ENCODE measurements around the gene CNTNAP2. TPM values are rescaled to one million over a fixed set of nuclear protein-coding genes. Genes with fewer than 3 reads are reported as not detected.

CNTNAP2 gene
- total and polyA plus RNA-seq, 2 of the 13 experiments (the other 11 are each of a cell fraction or from before 2014, with no cell fraction given), result 0.40 to 0.42 TPM

- no peak for TF ChIP-seq GABPB1 (CRISPR knock-in tag; IDR thresholded peaks at IDR 0.05)
- no peak for TF ChIP-seq ADNP (CRISPR knock-in tag; IDR thresholded peaks at IDR 0.05)
- TF ChIP-seq ZNF891 (CRISPR knock-in tag; IDR thresholded peaks at IDR 0.05), result no peak
These were observed 849.7 kb downstream of the CNTNAP2 start (continued) for GRCh38 chr7:146966274-146966673.

DNA sequence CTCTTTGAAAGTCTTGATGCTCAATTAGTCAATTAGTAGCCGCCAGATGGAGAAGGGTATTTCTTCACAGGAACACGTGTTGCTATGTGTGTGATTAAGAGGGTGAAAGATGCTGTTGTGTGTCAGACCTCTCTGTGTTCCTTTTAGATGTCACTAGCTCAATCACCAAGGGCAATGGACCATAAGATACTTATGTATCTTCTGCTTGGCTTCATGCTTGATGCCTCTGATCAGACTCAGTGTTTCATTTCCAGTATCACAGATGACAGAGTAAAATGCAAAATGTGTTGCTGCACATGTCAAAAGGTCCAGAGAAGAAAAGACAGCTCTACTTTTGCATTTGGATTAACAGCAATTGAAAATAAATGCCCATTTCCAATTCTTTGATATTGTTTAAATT is 865.9 kb downstream of the CNTNAP2 start:
- ChIA-PET CTCF (ENCODE audit: low intra/inter-chr PET ratio, low total read pairs) (no interaction called here), POLR2A (no interaction called here)
- H3K4me3 ChIP-seq (replicated peaks in 1 of 3; ENCODE audit: insufficient read depth in 1 of 3, low read depth in 2 of 3, low read length in 3 of 3), result no peak overlapping the region
- H3K36me3 ChIP-seq (replicated peaks in 1 of 2; ENCODE audit: control insufficient read depth in 1 of 2, insufficient read depth in 2 of 2, low read length in 2 of 2), result no peaks in the 10 kb centered on the region
- H3K27ac ChIP-seq (ENCODE audit: extremely low read length, insufficient read depth, low read length), result no peak overlapping the region
- H4K20me1 ChIP-seq (ENCODE audit: insufficient read depth, low read length), result no peaks in the 10 kb centered on the region
- H3K79me2 ChIP-seq (ENCODE audit: insufficient read depth, low read length), result no peaks in the 10 kb centered on the region
- FAIRE-seq, result no peak
- H3K4me2 ChIP-seq (ENCODE audit: low read depth, low read length), result no peak overlapping the region
- no TSS peak for BruUV-seq (replicated peaks)
- H3K9ac ChIP-seq (ENCODE audit: insufficient read depth, low read depth, low read length), result no peak overlapping the region
- no peaks in the 10 kb centered on the region for H3K27me3 ChIP-seq (ENCODE audit: control insufficient read depth in 1 of 2, insufficient read depth in 2 of 2, low read length in 2 of 2)
- in situ Hi-C loops (cut with HindIII; ENCODE audit: extremely low pct_ligation_motif_present, low pct_unique_long_range_greater_than_20kb) (no loop called here), intact Hi-C loops (cut with micrococcal nuclease; ENCODE audit: unreplicated experiment) (no loop called here)
- WGBS (ENCODE audit: low lambda C conversion rate), result 8% methylated on average over 2 of the region's 2 CpGs
- H2AFZ ChIP-seq (ENCODE audit: low read length), result no peak overlapping the region
- H3K9me3 ChIP-seq (ENCODE audit: low read length), result peaks cover 73% of the 10 kb centered on the region
- ATAC-seq, result no peak
- no peak for DNase-seq (ENCODE audit: low spot score)
- H3K4me1 ChIP-seq (ENCODE audit: insufficient read depth, low read length), result no peaks in the 10 kb centered on the region
- TF ChIP-seq ZNF24 (IDR thresholded peaks at IDR 0.05), result no peak
- TF ChIP-seq, protein P1, sequence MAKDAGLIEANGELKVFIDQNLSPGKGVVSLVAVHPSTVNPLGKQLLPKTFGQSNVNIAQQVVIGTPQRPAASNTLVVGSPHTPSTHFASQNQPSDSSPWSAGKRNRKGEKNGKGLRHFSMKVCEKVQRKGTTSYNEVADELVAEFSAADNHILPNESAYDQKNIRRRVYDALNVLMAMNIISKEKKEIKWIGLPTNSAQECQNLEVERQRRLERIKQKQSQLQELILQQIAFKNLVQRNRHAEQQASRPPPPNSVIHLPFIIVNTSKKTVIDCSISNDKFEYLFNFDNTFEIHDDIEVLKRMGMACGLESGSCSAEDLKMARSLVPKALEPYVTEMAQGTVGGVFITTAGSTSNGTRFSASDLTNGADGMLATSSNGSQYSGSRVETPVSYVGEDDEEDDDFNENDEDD (CRISPR knock-in tag; IDR thresholded peaks at IDR 0.05; ENCODE audit: borderline replicate concordance), result no peak
- TF ChIP-seq ZBTB44 (CRISPR knock-in tag; IDR thresholded peaks at IDR 0.05), result no peak
- no peak for TF ChIP-seq NONO (IDR thresholded peaks at IDR 0.05)
- TF ChIP-seq NONO (CRISPR knock-in tag; conservative IDR thresholded peaks at IDR 0.05), result no peak
- TF ChIP-seq HIVEP1 (CRISPR knock-in tag; IDR thresholded peaks at IDR 0.05), result no peak
- TF ChIP-seq CCAR2 (optimal IDR thresholded peaks at IDR 0.05; ENCODE audit: low read depth, low read length), result no peak
- no peak for TF ChIP-seq ZNF451 (CRISPR knock-in tag; IDR thresholded peaks at IDR 0.05)
- TF ChIP-seq, protein P2, sequence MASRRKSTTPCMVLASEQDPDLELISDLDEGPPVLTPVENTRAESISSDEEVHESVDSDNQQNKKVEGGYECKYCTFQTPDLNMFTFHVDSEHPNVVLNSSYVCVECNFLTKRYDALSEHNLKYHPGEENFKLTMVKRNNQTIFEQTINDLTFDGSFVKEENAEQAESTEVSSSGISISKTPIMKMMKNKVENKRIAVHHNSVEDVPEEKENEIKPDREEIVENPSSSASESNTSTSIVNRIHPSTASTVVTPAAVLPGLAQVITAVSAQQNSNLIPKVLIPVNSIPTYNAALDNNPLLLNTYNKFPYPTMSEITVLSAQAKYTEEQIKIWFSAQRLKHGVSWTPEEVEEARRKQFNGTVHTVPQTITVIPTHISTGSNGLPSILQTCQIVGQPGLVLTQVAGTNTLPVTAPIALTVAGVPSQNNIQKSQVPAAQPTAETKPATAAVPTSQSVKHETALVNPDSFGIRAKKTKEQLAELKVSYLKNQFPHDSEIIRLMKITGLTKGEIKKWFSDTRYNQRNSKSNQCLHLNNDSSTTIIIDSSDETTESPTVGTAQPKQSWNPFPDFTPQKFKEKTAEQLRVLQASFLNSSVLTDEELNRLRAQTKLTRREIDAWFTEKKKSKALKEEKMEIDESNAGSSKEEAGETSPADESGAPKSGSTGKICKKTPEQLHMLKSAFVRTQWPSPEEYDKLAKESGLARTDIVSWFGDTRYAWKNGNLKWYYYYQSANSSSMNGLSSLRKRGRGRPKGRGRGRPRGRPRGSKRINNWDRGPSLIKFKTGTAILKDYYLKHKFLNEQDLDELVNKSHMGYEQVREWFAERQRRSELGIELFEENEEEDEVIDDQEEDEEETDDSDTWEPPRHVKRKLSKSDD (CRISPR knock-in tag; IDR thresholded peaks at IDR 0.05; ENCODE audit: low read depth), result no peak
- TF ChIP-seq GABPB1 (CRISPR knock-in tag; IDR thresholded peaks at IDR 0.05), result no peak
- TF ChIP-seq ZNF883 (CRISPR knock-in tag; IDR thresholded peaks at IDR 0.05; ENCODE audit: not compliant biosample characterization), result no peak
- TF ChIP-seq ZNF335 (CRISPR knock-in tag; IDR thresholded peaks at IDR 0.05), result no peak
- no peak for TF ChIP-seq GMEB1 (CRISPR knock-in tag; IDR thresholded peaks at IDR 0.05; ENCODE audit: borderline replicate concordance)
- no peak for TF ChIP-seq PHB2 (IDR thresholded peaks at IDR 0.05; ENCODE audit: partially characterized antibody)
- no peak for TF ChIP-seq FOXM1 (CRISPR knock-in tag; IDR thresholded peaks at IDR 0.05)
